Measurements from ENCODE around the gene SH3RF3.

The SH3RF3 gene

DNA sequence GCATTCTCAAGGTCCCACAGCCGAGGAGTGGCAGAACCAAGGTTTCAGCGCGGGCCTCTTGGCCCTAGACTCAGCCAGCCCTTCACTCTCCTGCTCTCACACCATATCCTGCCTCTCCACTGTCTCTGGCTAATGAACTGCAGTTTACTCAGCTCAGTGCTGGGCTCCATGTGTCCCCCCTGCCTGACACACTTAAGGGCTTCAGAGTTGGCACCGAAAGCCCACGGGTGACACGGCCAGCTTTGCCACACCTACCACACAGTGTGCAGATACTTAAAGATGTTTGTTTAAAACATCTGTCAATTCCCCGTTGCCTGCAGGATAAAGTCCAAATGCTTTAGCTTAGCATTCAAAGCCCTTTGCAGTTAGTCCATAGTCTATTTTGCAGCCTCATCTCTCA, 243.6 kb downstream of the SH3RF3 start:
- no peak overlapping the region for H3K27ac ChIP-seq
- no peaks in the 10 kb centered on the region for H3K27me3 ChIP-seq (ENCODE audit: control insufficient read depth, insufficient read depth, low read length)
- H3K4me1 ChIP-seq, result no peaks in the 10 kb centered on the region
- no peaks in the 10 kb centered on the region for H3K36me3 ChIP-seq (ENCODE audit: control insufficient read depth, insufficient read depth, low read length)
- no peaks in the 10 kb centered on the region for H3K9me3 ChIP-seq (ENCODE audit: control insufficient read depth, low read length)
- H3K4me3 ChIP-seq (ENCODE audit: low read depth, low read length), result no peak overlapping the region
- H3K9ac ChIP-seq, result no peak overlapping the region
- H3K4me2 ChIP-seq (ENCODE audit: low read length), result no peak overlapping the region
- TF ChIP-seq CTCF (IDR thresholded peaks at IDR 0.05), result no peak
- no peak overlapping the region for H2AFZ ChIP-seq
- no peaks in the 10 kb centered on the region for H3K79me2 ChIP-seq

GRCh38 chr2:109373791-109374547, 245.0 kb downstream of the SH3RF3 start:
- no peak for TF ChIP-seq CTCF (IDR thresholded peaks at IDR 0.05)
- peaks cover 4% of the 10 kb centered on the region for H3K4me1 ChIP-seq
- H3K4me3 ChIP-seq (ENCODE audit: low read depth, low read length), result no peak overlapping the region
- no peak overlapping the region for H3K9ac ChIP-seq
- H3K4me2 ChIP-seq (ENCODE audit: low read length), result no peak overlapping the region
- no peaks in the 10 kb centered on the region for H3K36me3 ChIP-seq (ENCODE audit: control insufficient read depth, insufficient read depth, low read length)
- no peak overlapping the region for H3K27ac ChIP-seq
- H3K27me3 ChIP-seq (ENCODE audit: control insufficient read depth, insufficient read depth, low read length), result no peaks in the 10 kb centered on the region
- H3K9me3 ChIP-seq (ENCODE audit: control insufficient read depth, low read length), result no peaks in the 10 kb centered on the region
- no peak overlapping the region for H2AFZ ChIP-seq
- H3K79me2 ChIP-seq, result no peaks in the 10 kb centered on the region

GRCh38 chr2:109374548-109375130, 245.6 kb downstream of the SH3RF3 start:
- Histone ChIP-seq H3K27me3 (ENCODE audit: control insufficient read depth, insufficient read depth, low read length) (no peaks in the 10 kb centered on the region), H3K4me1 (peaks cover 11% of the 10 kb centered on the region), H3K79me2 (no peaks in the 10 kb centered on the region), H3K4me2 (ENCODE audit: low read length) (no peak overlapping the region), H3K36me3 (ENCODE audit: control insufficient read depth, insufficient read depth, low read length) (no peaks in the 10 kb centered on the region), H3K4me3 (ENCODE audit: low read depth, low read length) (no peak overlapping the region), H3K9me3 (ENCODE audit: control insufficient read depth, low read length) (no peaks in the 10 kb centered on the region), H3K9ac (no peak overlapping the region), H3K27ac (no peak overlapping the region), H2AFZ (no peak overlapping the region)
- TF ChIP-seq CTCF (IDR thresholded peaks at IDR 0.05), result no peak

DNA sequence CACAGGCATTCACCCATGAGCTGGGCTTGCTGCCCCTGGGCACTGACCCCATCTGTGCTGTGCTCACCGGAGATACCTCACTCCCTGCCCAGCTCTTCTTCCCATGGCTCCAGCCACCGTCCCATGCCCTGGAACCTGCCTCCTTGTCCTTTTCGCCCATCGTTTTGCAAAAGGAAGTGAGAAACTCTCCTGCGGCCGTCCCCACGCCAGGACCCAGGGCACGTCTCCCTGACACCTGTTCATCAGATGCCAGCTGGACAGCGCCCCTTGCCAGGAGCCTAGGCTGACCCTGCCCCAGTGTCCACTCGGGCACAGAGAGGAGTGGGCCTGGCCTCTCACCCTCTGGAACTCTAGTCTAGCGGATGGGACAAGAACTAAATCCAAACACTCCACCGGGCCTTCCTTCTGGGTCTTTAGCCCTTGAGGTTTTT, 246.1 kb downstream of the SH3RF3 start:
- no peaks in the 10 kb centered on the region for H3K36me3 ChIP-seq (ENCODE audit: control insufficient read depth, insufficient read depth, low read length)
- H2AFZ ChIP-seq, result no peak overlapping the region
- no peaks in the 10 kb centered on the region for H3K27me3 ChIP-seq (ENCODE audit: control insufficient read depth, insufficient read depth, low read length)
- no peaks in the 10 kb centered on the region for H3K9me3 ChIP-seq (ENCODE audit: control insufficient read depth, low read length)
- H3K4me3 ChIP-seq (ENCODE audit: low read depth, low read length), result no peak overlapping the region
- no peak for TF ChIP-seq CTCF (IDR thresholded peaks at IDR 0.05)
- H3K4me2 ChIP-seq (ENCODE audit: low read length), result no peak overlapping the region
- H3K79me2 ChIP-seq, result no peaks in the 10 kb centered on the region
- no peak overlapping the region for H3K9ac ChIP-seq
- H3K27ac ChIP-seq, result no peak overlapping the region
- H3K4me1 ChIP-seq, result peaks cover 11% of the 10 kb centered on the region

- Histone ChIP-seq H3K4me1 (peaks cover 11% of the 10 kb centered on the region), H3K9ac (no peak overlapping the region), H3K9me3 (ENCODE audit: control insufficient read depth, low read length) (no peaks in the 10 kb centered on the region), H3K36me3 (ENCODE audit: control insufficient read depth, insufficient read depth, low read length) (no peaks in the 10 kb centered on the region), H3K4me3 (ENCODE audit: low read depth, low read length) (no peak overlapping the region), H3K27ac (no peak overlapping the region), H2AFZ (no peak overlapping the region), H3K27me3 (ENCODE audit: control insufficient read depth, insufficient read depth, low read length) (no peaks in the 10 kb centered on the region), H3K4me2 (ENCODE audit: low read length) (no peak overlapping the region), H3K79me2 (no peaks in the 10 kb centered on the region)
- TF ChIP-seq CTCF (IDR thresholded peaks at IDR 0.05), result no peak
Measured at GRCh38 chr2:109375656-109376055, 246.7 kb downstream of the SH3RF3 start.
